ENCODE measurements around the gene CMTM6. TPM values are rescaled to one million over a fixed set of nuclear protein-coding genes. Genes with fewer than 3 reads are reported as not detected.
"Not testable (repeated sequence)": the region's sequence is repeated elsewhere in the genome, so short reads cannot be mapped to it uniquely, and the experiment has no call there.

CMTM6 gene
- total RNA-seq, 1 donor from 2014 or later, result 28.0 TPM

GRCh38 chr3:32470362-32470761 lies 32.3 kb downstream of the CMTM6 start:
- TF ChIP-seq POLR2A (IDR thresholded peaks at IDR 0.05) (no peak), CTCF (IDR thresholded peaks at IDR 0.05) (no peak), POLR2AphosphoS5 (IDR thresholded peaks at IDR 0.05; ENCODE audit: insufficient read depth in 1 of 2, low read depth in 1 of 2) (no peak)
- no peaks in the 10 kb centered on the region for H3K36me3 ChIP-seq
- intact Hi-C loops (cut with DNase I), result no loop called here
- no peaks in the 10 kb centered on the region for H3K27me3 ChIP-seq
- no peak overlapping the region for H3K4me3 ChIP-seq
- H3K4me1 ChIP-seq, result peaks cover 5% of the 10 kb centered on the region
- no peak overlapping the region for H3K27ac ChIP-seq
- no peak for DNase-seq (ENCODE audit: extremely low spot score in 2 of 2)
- H3K9me3 ChIP-seq, result no peaks in the 10 kb centered on the region

GRCh38 chr3:32469151-32469874 lies 33.3 kb downstream of the CMTM6 start:
- intact Hi-C loops (cut with DNase I), result loop anchor here (10.0 kb wide), 1 partner anchor 75 kb away; the partner anchor contains the start of gene CMTM7
- Histone ChIP-seq H3K9me3 (no peaks in the 10 kb centered on the region), H3K4me3 (no peak overlapping the region)

GRCh38 chr3:32467333-32468070 lies 35.1 kb downstream of the CMTM6 start:
- H3K36me3 ChIP-seq, result no peaks in the 10 kb centered on the region
- no peak for DNase-seq (ENCODE audit: extremely low spot score in 2 of 2)
- TF ChIP-seq POLR2A (IDR thresholded peaks at IDR 0.05) (no peak), CTCF (IDR thresholded peaks at IDR 0.05) (peak; percentile 82 to 100 (median 90)), POLR2AphosphoS5 (IDR thresholded peaks at IDR 0.05; ENCODE audit: insufficient read depth in 1 of 2, low read depth in 1 of 2) (peak in 1 of 2 donors; percentile 42)
- no peak overlapping the region for H3K27ac ChIP-seq
- peaks cover 5% of the 10 kb centered on the region for H3K4me1 ChIP-seq
- H3K27me3 ChIP-seq, result no peaks in the 10 kb centered on the region
- intact Hi-C loops (cut with DNase I), result loop anchor here (10.0 kb wide), 1 partner anchor 73 kb away; the partner anchor contains the start of gene CMTM7
- no peaks in the 10 kb centered on the region for H3K9me3 ChIP-seq
- peak overlapping the region; percentile 26 to 44 for H3K4me3 ChIP-seq

More at GRCh38 chr3:32469151-32469874, 33.3 kb downstream of the CMTM6 start:
- Histone ChIP-seq H3K27ac (no peak overlapping the region), H3K4me1 (peaks cover 5% of the 10 kb centered on the region), H3K27me3 (no peaks in the 10 kb centered on the region), H3K36me3 (no peaks in the 10 kb centered on the region)
- TF ChIP-seq CTCF (IDR thresholded peaks at IDR 0.05) (no peak), POLR2A (IDR thresholded peaks at IDR 0.05) (no peak), POLR2AphosphoS5 (IDR thresholded peaks at IDR 0.05; ENCODE audit: insufficient read depth in 1 of 2, low read depth in 1 of 2) (no peak)
- no peak for DNase-seq (ENCODE audit: extremely low spot score in 2 of 2)

GRCh38 chr3:32466808-32467207 lies 35.8 kb downstream of the CMTM6 start:
- not testable (repeated sequence) for H3K27me3 ChIP-seq

GRCh38 chr3:32464726-32465125 lies 37.9 kb downstream of the CMTM6 start:
- H3K36me3 ChIP-seq; H3K9me3 ChIP-seq; DNase-seq (ENCODE audit: extremely low spot score in 2 of 2); H3K27me3 ChIP-seq; H3K27ac ChIP-seq; H3K4me3 ChIP-seq: not testable (repeated sequence)
- peaks cover 13% of the 10 kb centered on the region for H3K4me1 ChIP-seq
- intact Hi-C loops (cut with DNase I), result loop anchor here (10.0 kb wide), 1 partner anchor 70 kb away; the partner anchor contains the start of gene CMTM7

More at GRCh38 chr3:32466808-32467207, 35.8 kb downstream of the CMTM6 start:
- not testable (repeated sequence) for DNase-seq (ENCODE audit: extremely low spot score in 2 of 2); H3K36me3 ChIP-seq; H3K27ac ChIP-seq; H3K9me3 ChIP-seq; H3K4me1 ChIP-seq; H3K4me3 ChIP-seq
- intact Hi-C loops (cut with DNase I), result loop anchor here (10.0 kb wide), 1 partner anchor 72 kb away; the partner anchor contains the start of gene CMTM7

- not testable (repeated sequence) for H3K4me3 ChIP-seq; H3K27me3 ChIP-seq; H3K36me3 ChIP-seq; H3K9me3 ChIP-seq; H3K27ac ChIP-seq; DNase-seq (ENCODE audit: extremely low spot score in 2 of 2)
- intact Hi-C loops (cut with DNase I), result loop anchor here (10.0 kb wide), 1 partner anchor 69 kb away; the partner anchor contains the start of gene CMTM7
- peaks cover 17% of the 10 kb centered on the region for H3K4me1 ChIP-seq
Observed at GRCh38 chr3:32463415-32463814, 39.2 kb downstream of the CMTM6 start.

GRCh38 chr3:32462191-32462986 lies 40.3 kb downstream of the CMTM6 start:
- peaks cover 12% of the 10 kb centered on the region for H3K4me1 ChIP-seq
- not testable (repeated sequence) for DNase-seq (ENCODE audit: extremely low spot score in 2 of 2); H3K9me3 ChIP-seq; H3K27me3 ChIP-seq; H3K36me3 ChIP-seq; H3K4me3 ChIP-seq
- intact Hi-C loops (cut with DNase I), result loop anchor here (10.0 kb wide), 1 partner anchor 68 kb away; the partner anchor contains the start of gene CMTM7
- H3K27ac ChIP-seq, result peak overlapping the region; percentile 13

- intact Hi-C loops (cut with DNase I), result loop anchor here (10.0 kb wide), 1 partner anchor 66 kb away; the partner anchor contains the start of gene CMTM7
Observed at GRCh38 chr3:32460817-32461496, 41.7 kb downstream of the CMTM6 start.

More at GRCh38 chr3:32460817-32461496, 41.7 kb downstream of the CMTM6 start:
- H3K4me1 ChIP-seq, result peaks cover 12% of the 10 kb centered on the region
- H3K27ac ChIP-seq; H3K36me3 ChIP-seq; H3K4me3 ChIP-seq; DNase-seq (ENCODE audit: extremely low spot score in 2 of 2); H3K27me3 ChIP-seq; H3K9me3 ChIP-seq: not testable (repeated sequence)

Data from vagina (tissue), 2 donors.